AG09319 (cell line): ENCODE measurements around the gene ZNF227.
"Not testable (repeated sequence)": the region's sequence is repeated elsewhere in the genome, so short reads cannot be mapped to it uniquely, and the experiment has no call there.

ENCODE experiments used
- DNase-seq: peaks from one replicate; pipeline ENCODE4 v3.0.0-alpha.2; 2010; ENCODE audit warnings: low read depth; ENCODE audit errors: extremely low read depth
- CTCF ChIP-seq: IDR thresholded peaks from 2 replicates; pipeline ENCODE4 v1.5.1; 2011; ENCODE audit warnings: low read depth, mild to moderate bottlenecking, inconsistent platforms, low read length, moderate library complexity

Gene ZNF227

GRCh38 chr19:44207126-44207803 lies 5.1 kb upstream of the ZNF227 start:
- TF ChIP-seq CTCF, result no peak
- DNase-seq, result peak; percentile 85

GRCh38 chr19:44212866-44213346 lies 574 bp downstream of the ZNF227 start:
- no peak for TF ChIP-seq CTCF
- DNase-seq, result no peak

GRCh38 chr19:44219926-44220325 lies 7.6 kb downstream of the ZNF227 start:
- not testable (repeated sequence) for DNase-seq

- not testable (repeated sequence) for DNase-seq
Observed at GRCh38 chr19:44220761-44221160, 8.4 kb downstream of the ZNF227 start.

- not testable (repeated sequence) for DNase-seq
Observed at GRCh38 chr19:44221291-44221690, 9.0 kb downstream of the ZNF227 start.

GRCh38 chr19:44228318-44228717 lies 16.0 kb downstream of the ZNF227 start:
- no peak for DNase-seq
- no peak for TF ChIP-seq CTCF

GRCh38 chr19:44232867-44233266 lies 20.5 kb downstream of the ZNF227 start:
- no peak for TF ChIP-seq CTCF
- no peak for DNase-seq

- DNase-seq, result no peak
- no peak for TF ChIP-seq CTCF
Observed at GRCh38 chr19:44236384-44236783, 24.1 kb downstream of the ZNF227 start.

GRCh38 chr19:44252332-44252731 lies 40.0 kb downstream of the ZNF227 start:
- DNase-seq, result not testable (repeated sequence)

- not testable (repeated sequence) for DNase-seq
Observed at GRCh38 chr19:44253392-44253791, 41.1 kb downstream of the ZNF227 start.
